CD14-positive monocyte (primary cell): ENCODE measurements around the gene RNF212. TPM values are rescaled to one million over a fixed set of nuclear protein-coding genes. Genes with fewer than 3 reads are reported as not detected.

Experiments used
- DNase-seq, 3 donors: peaks; one replicate each; pipeline ENCODE4 v3.0.0-alpha.2; 2011 to 2022
- H2AFZ ChIP-seq: 2 replicates; pipeline ENCODE4 v1.6.0; 2012; ENCODE audit warnings: mild to moderate bottlenecking, low read depth, low read length, inconsistent platforms; ENCODE audit not compliant: insufficient read depth, poor library complexity, severe bottlenecking
- H3K27ac ChIP-seq, 2 donors: 1 replicate in 1 of 2; 2 replicates in 1 of 2; pipeline ENCODE4 v1.5.1; 2012 to 2013; ENCODE audit warnings: low read length in 2 of 2, control low read depth in 1 of 2, inconsistent platforms in 1 of 2, low read depth in 1 of 2, mild to moderate bottlenecking in 1 of 2
- H3K27me3 ChIP-seq, 2 donors: one replicate each; pipeline versions ENCODE4 v1.6.0 to v1.6.1; 2011 to 2013; ENCODE audit warnings: low read length in 2 of 2; ENCODE audit not compliant: control insufficient read depth in 2 of 2, insufficient read depth in 2 of 2
- H3K36me3 ChIP-seq, 2 donors: replicated peaks in 1 of 2; 1 replicate in 1 of 2; 2 replicates in 1 of 2; pipeline versions ENCODE4 v1.5.1 to v1.6.1; 2012 to 2013; ENCODE audit warnings: low read length in 2 of 2, control low read depth in 1 of 2, inconsistent platforms in 1 of 2, mild to moderate bottlenecking in 1 of 2; ENCODE audit not compliant: insufficient read depth in 2 of 2, control insufficient read depth in 1 of 2
- H3K4me1 ChIP-seq, 2 donors: 1 replicate in 1 of 2; 2 replicates in 1 of 2; pipeline versions ENCODE4 v1.5.1 to v1.6.1; 2012 to 2013; ENCODE audit warnings: low read length in 2 of 2, control low read depth in 1 of 2, inconsistent platforms in 1 of 2, mild to moderate bottlenecking in 1 of 2, moderate library complexity in 1 of 2; ENCODE audit not compliant: insufficient read depth in 2 of 2, control insufficient read depth in 1 of 2
- H3K4me2 ChIP-seq: replicated peaks from 2 replicates; pipeline ENCODE3; 2012; ENCODE audit warnings: low read length, moderate library complexity, mild to moderate bottlenecking; ENCODE audit not compliant: poor library complexity, severe bottlenecking; ENCODE audit errors: extremely low read depth
- H3K4me3 ChIP-seq, 3 experiments: fragments of 200-600 bp in 1 of 3; sonication (generic) in 1 of 3; replicated peaks in 1 of 3; 1 replicate in 2 of 3; 2 replicates in 1 of 3; pipeline ENCODE4 v1.5.1; 2011 to 2013; ENCODE audit warnings: low read length in 3 of 3, mild to moderate bottlenecking in 3 of 3, control low read depth in 2 of 3, low read depth in 2 of 3, inconsistent platforms in 1 of 3, moderate library complexity in 1 of 3
- H3K79me2 ChIP-seq: 2 replicates; pipeline ENCODE4 v1.6.0; 2012; ENCODE audit warnings: mild to moderate bottlenecking, control low read depth, inconsistent platforms, low read length, moderate library complexity; ENCODE audit not compliant: insufficient read depth
- H3K9ac ChIP-seq: 2 replicates; pipeline ENCODE4 v1.6.0; 2017; ENCODE audit warnings: low read length, mild to moderate bottlenecking; ENCODE audit not compliant: insufficient read depth, poor library complexity, severe bottlenecking
- H3K9me3 ChIP-seq, 2 donors: replicated peaks in 1 of 2; 1 replicate in 1 of 2; 2 replicates in 1 of 2; pipeline versions ENCODE4 v1.5.1 to v1.6.1; 2012 to 2013; ENCODE audit warnings: low read length in 2 of 2, control low read depth in 1 of 2; ENCODE audit not compliant: control insufficient read depth in 1 of 2, insufficient read depth in 1 of 2
- H4K20me1 ChIP-seq: 2 replicates; pipeline ENCODE4 v1.6.0; 2012; ENCODE audit warnings: mild to moderate bottlenecking, low read length, control low read depth, moderate library complexity; ENCODE audit not compliant: insufficient read depth
- H3K27ac Mint-ChIP-seq, 7 donors: one replicate each; pipeline ENCODE4 v1.8.0; 2020; ENCODE audit warnings: mild to moderate bottlenecking in 7 of 7, mixed read lengths in 7 of 7, moderate library complexity in 6 of 7, inconsistent platforms in 2 of 7
- H3K27me3 Mint-ChIP-seq, 3 donors: one replicate each; pipeline ENCODE4 v1.8.0; 2021 to 2022; ENCODE audit warnings: low read depth in 3 of 3, mild to moderate bottlenecking in 3 of 3, mixed read lengths in 3 of 3, moderate library complexity in 3 of 3, inconsistent platforms in 1 of 3
- H3K36me3 Mint-ChIP-seq, 2 donors: one replicate each; pipeline ENCODE4 v1.8.0; 2020; ENCODE audit warnings: mixed read lengths in 2 of 2, inconsistent platforms in 1 of 2, mild to moderate bottlenecking in 1 of 2
- H3K4me1 Mint-ChIP-seq: one replicate; pipeline ENCODE4 v1.8.0; 2020; ENCODE audit warnings: mild to moderate bottlenecking, mixed read lengths
- H3K4me3 Mint-ChIP-seq, 2 donors: one replicate each; pipeline ENCODE4 v1.8.0; 2020; ENCODE audit warnings: mild to moderate bottlenecking in 2 of 2, mixed read lengths in 2 of 2, moderate library complexity in 1 of 2
- H3K9me3 Mint-ChIP-seq, 7 donors: one replicate each; pipeline ENCODE4 v1.8.0; 2020 to 2022; ENCODE audit warnings: mixed read lengths in 7 of 7, mild to moderate bottlenecking in 6 of 7, moderate library complexity in 6 of 7, inconsistent platforms in 2 of 7
- WGBS: methylation state at CpG from one replicate; pipeline ENCODE4 v1.1.5; 2013; ENCODE audit warnings: missing lambda C conversion rate; ENCODE audit not compliant: insufficient coverage; 5-methylcytosine and 5-hydroxymethylcytosine counted together
- intact Hi-C, 2 donors: fragments of 100-400 bp; cut with micrococcal nuclease; formaldehyde crosslinking; loops; one replicate each; pipeline versions ENCODE4 v1.15.0 to v1.15.1; 2023
- polyA plus RNA-seq, 3 donors: library from polyadenylated mRNA; depleted of rRNA in 1 of 3; unstranded in 2 of 3; stranded (reverse) in 1 of 3; fragments of 300-500 nt in 2 of 3; fragments of >200 nt in 1 of 3; fragmentation: Illumina TruSeq in 2 of 3; gene quantifications; 1 replicate in 2 of 3; 2 replicates in 1 of 3; pipeline ENCODE4 v1.2.3, GENCODE V29; 2012 to 2021
- TF ChIP-seq, protein P1 (sequence below): fragments of 200-600 bp; IDR thresholded peaks from one replicate; pipeline ENCODE4 v1.8.0; 2022; ENCODE audit warnings: antibody characterized with exemption, mild to moderate bottlenecking

Gene RNF212
- polyA plus RNA-seq, 3 donors = 0.17 to 0.83 TPM; not detected in 1

DNA sequence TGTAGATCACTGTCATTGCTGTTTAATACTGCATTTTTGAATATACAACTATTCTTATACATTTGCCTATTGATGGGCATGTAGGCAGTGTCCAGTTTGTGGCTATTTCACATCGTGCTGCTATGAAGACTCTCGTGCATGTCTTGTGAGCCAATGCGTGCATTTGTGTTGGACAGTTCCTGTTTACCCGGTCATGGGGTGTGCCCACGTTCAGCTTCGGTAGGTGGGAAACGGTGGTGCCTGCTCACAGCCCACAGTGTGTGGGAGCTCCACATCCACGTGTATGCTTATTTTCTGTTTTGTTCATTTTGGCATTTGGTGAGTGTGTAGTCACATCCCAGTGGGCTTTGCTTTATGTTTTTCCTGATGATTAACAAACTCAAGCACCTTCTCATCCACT is 19.7 kb upstream of the RNF212 start:
- no peak overlapping the region for H3K4me3 ChIP-seq
- no peak overlapping the region for H3K27ac ChIP-seq
- intact Hi-C loops = loop anchor here (5.0 kb wide), 4 partner anchors 39 to 134 kb away; partner anchors contain the start of genes CTBP1 (in 1 of the 2) and SPON2 (in 1 of the 2)
- H3K36me3 Mint-ChIP-seq = peaks cover 0 to 1% of the 10 kb centered on the region in 2 donors
- H3K27me3 Mint-ChIP-seq = peaks cover 7 to 16% (median 13%) of the 10 kb centered on the region in 3 donors
- H3K9ac ChIP-seq = no peak overlapping the region
- H2AFZ ChIP-seq = no peak overlapping the region
- no peak overlapping the region for H3K27ac Mint-ChIP-seq
- H3K36me3 ChIP-seq = no peaks in the 10 kb centered on the region
- H3K79me2 ChIP-seq = no peaks in the 10 kb centered on the region
- H3K27me3 ChIP-seq = no peaks in the 10 kb centered on the region
- no peak overlapping the region for H3K4me3 Mint-ChIP-seq
- WGBS = 61% methylated on average over 7 of the region's 8 CpGs
- H3K9me3 ChIP-seq = no peaks in the 10 kb centered on the region
- peaks cover 28% of the 10 kb centered on the region for H3K4me1 Mint-ChIP-seq
- H3K4me1 ChIP-seq = peaks cover 14 to 31% of the 10 kb centered on the region in 2 donors
- no peak for DNase-seq
- no peaks in the 10 kb centered on the region for H4K20me1 ChIP-seq
- H3K4me2 ChIP-seq = no peak overlapping the region
- H3K9me3 Mint-ChIP-seq = no peaks in the 10 kb centered on the region
- TF ChIP-seq, protein P1, sequence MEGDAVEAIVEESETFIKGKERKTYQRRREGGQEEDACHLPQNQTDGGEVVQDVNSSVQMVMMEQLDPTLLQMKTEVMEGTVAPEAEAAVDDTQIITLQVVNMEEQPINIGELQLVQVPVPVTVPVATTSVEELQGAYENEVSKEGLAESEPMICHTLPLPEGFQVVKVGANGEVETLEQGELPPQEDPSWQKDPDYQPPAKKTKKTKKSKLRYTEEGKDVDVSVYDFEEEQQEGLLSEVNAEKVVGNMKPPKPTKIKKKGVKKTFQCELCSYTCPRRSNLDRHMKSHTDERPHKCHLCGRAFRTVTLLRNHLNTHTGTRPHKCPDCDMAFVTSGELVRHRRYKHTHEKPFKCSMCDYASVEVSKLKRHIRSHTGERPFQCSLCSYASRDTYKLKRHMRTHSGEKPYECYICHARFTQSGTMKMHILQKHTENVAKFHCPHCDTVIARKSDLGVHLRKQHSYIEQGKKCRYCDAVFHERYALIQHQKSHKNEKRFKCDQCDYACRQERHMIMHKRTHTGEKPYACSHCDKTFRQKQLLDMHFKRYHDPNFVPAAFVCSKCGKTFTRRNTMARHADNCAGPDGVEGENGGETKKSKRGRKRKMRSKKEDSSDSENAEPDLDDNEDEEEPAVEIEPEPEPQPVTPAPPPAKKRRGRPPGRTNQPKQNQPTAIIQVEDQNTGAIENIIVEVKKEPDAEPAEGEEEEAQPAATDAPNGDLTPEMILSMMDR = no peak

DNA sequence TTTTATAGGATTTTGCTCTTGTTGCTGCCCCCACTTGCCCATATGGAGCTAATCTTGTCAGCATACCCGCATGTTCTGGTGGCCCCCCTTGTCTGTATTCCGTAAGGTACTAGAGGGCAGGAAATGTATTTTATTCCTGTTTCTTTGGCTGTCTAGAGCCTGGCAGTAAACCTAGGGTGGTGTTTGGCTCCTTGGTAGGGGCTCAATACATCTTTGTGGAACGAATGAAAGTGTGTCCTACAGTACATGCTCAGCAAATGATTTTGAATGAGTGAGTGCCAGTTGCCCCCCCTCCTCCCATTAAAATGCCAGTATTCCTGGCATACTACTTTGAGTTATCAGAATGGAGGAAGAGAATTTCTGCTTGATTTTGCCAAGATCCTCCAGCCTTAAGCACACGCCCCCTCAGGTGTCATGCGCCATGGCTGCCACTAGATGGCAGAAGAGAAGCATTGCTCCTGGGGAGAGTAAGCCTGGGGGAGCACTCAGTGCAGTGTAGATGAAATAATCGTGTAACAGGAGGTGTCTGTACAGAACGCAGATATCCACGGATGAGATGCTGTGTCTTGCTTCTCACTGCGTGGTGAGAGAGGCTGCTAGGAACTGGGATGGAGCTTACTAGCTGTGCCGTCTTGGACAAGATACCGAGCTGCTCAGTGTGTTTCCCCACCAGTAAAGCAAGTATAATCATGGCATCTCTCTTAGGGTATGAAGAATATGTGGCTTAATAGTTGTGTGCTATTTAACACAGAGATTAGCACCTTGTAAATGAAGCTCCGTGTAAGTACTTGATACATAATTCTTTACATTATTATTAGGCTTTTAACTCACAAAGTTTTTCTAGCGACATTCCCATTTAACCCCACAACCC is 17.2 kb upstream of the RNF212 start:
- Mint-ChIP-seq H3K4me3 (no peak overlapping the region), H3K27ac (peak overlapping the region in 1 of 7 donors; percentile 75), H3K27me3 (peaks cover 13 to 27% (median 18%) of the 10 kb centered on the region in 3 donors), H3K9me3 (peaks cover 0 to 2% (median 0%) of the 10 kb centered on the region in 7 donors), H3K36me3 (peaks cover 0 to 1% of the 10 kb centered on the region in 2 donors), H3K4me1 (peaks cover 8% of the 10 kb centered on the region)
- TF ChIP-seq, protein P1 = peak; percentile 96
- no peaks in the 10 kb centered on the region for H3K79me2 ChIP-seq
- no peak overlapping the region for H3K27ac ChIP-seq
- peaks cover under 1 to 8% of the 10 kb centered on the region in 2 donors for H3K4me1 ChIP-seq
- 0% methylated on average over 5 of the region's 13 CpGs for WGBS
- peaks cover 0 to 3% of the 10 kb centered on the region in 2 donors for H3K27me3 ChIP-seq
- H3K9me3 ChIP-seq = no peaks in the 10 kb centered on the region
- H2AFZ ChIP-seq = no peak overlapping the region
- peak; percentile 72 to 75 (median 73) for DNase-seq
- H3K4me2 ChIP-seq = no peak overlapping the region
- H3K36me3 ChIP-seq = no peaks in the 10 kb centered on the region
- no peak overlapping the region for H3K9ac ChIP-seq
- intact Hi-C loops = loop anchor here (2.0 to 5.0 kb wide), 5 partner anchors 42 to 220 kb away; partner anchors contain the start of genes CTBP1 (in 1 of the 2) and SPON2 (in 1 of the 2)
- no peaks in the 10 kb centered on the region for H4K20me1 ChIP-seq
- H3K4me3 ChIP-seq = no peak overlapping the region
